NCI-H1048 (cell line): ENCODE measurements around the gene PTDSS2.
A peak's percentile ranks its signal among the peaks of the same experiment; 100 is the strongest.

Experiments
- DNase-seq: peaks from one replicate; lab custom pipeline; 2025; lab: John Stamatoyannopoulos, UW

Gene PTDSS2

GRCh38 chr11:532986-533585 is 83.0 kb downstream of the PTDSS2 start:
- no peak for DNase-seq

GRCh38 chr11:533586-534395 is 83.7 kb downstream of the PTDSS2 start:
- no peak for DNase-seq

GRCh38 chr11:534396-535209 is 84.5 kb downstream of the PTDSS2 start:
- DNase-seq: no peak

GRCh38 chr11:535210-535518 is 85.1 kb downstream of the PTDSS2 start:
- DNase-seq: no peak

- DNase-seq: peak; percentile 91
These were observed 85.7 kb downstream of the PTDSS2 start, which contains the start of gene HRAS for GRCh38 chr11:535519-536454. Gene HRAS (minus strand): TSS chr11:535576.

GRCh38 chr11:536841-537621 is 87.0 kb downstream of the PTDSS2 start, which contains the start of gene LRRC56:
Gene LRRC56 (plus strand): TSS chr11:537527. CDS start chr11:540685, 3,158 bp downstream.
- DNase-seq: peak; percentile 79

- DNase-seq: no peak
These were observed 87.7 kb downstream of the PTDSS2 start for GRCh38 chr11:537622-538430.

- DNase-seq: no peak
These were observed 88.5 kb downstream of the PTDSS2 start for GRCh38 chr11:538431-539051.

GRCh38 chr11:539971-540481 is 89.9 kb downstream of the PTDSS2 start:
- no peak for DNase-seq
